HG02981 (cell line): ENCODE results near the gene DMRTB1.
"Not testable (repeated sequence)": the region's sequence is repeated elsewhere in the genome, so short reads cannot be mapped to it uniquely, and the experiment has no call there.

Experiments used
- ATAC-seq: cut with Tn5 transposase; IDR thresholded peaks from one replicate; pipeline ENCODE4 v1.9.1; 2021; ENCODE audit warnings: mild to moderate bottlenecking, moderate library complexity; ENCODE audit not compliant: unreplicated experiment

Gene DMRTB1

GRCh38 chr1:53434405-53435007 is 24.7 kb upstream of the DMRTB1 start:
- not testable (repeated sequence) for ATAC-seq

- no peak for ATAC-seq
These were observed 24.0 kb upstream of the DMRTB1 start for GRCh38 chr1:53435151-53435550.

GRCh38 chr1:53438427-53439336 is 20.5 kb upstream of the DMRTB1 start:
- no peak for ATAC-seq

GRCh38 chr1:53439337-53440207 is 19.6 kb upstream of the DMRTB1 start:
- ATAC-seq: no peak

- no peak for ATAC-seq
These were observed 18.6 kb upstream of the DMRTB1 start for GRCh38 chr1:53440633-53441032.

- ATAC-seq: no peak
These were observed 16.9 kb upstream of the DMRTB1 start for GRCh38 chr1:53442299-53442698.

- ATAC-seq: no peak
These were observed 13.1 kb upstream of the DMRTB1 start for GRCh38 chr1:53446051-53446450.

GRCh38 chr1:53447413-53447812 is 11.8 kb upstream of the DMRTB1 start:
- ATAC-seq: no peak

- no peak for ATAC-seq
These were observed 10.9 kb upstream of the DMRTB1 start for GRCh38 chr1:53448241-53448841.

GRCh38 chr1:53449021-53449420 is 10.2 kb upstream of the DMRTB1 start:
- ATAC-seq: no peak

GRCh38 chr1:53449693-53450092 is 9.5 kb upstream of the DMRTB1 start:
- ATAC-seq: no peak

GRCh38 chr1:53450225-53450624 is 9.0 kb upstream of the DMRTB1 start:
- no peak for ATAC-seq

- no peak for ATAC-seq
These were observed 5.2 kb upstream of the DMRTB1 start for GRCh38 chr1:53454019-53454418.

- no peak for ATAC-seq
These were observed 3.7 kb upstream of the DMRTB1 start for GRCh38 chr1:53455364-53455991.

GRCh38 chr1:53458634-53459033 is 565 bp upstream of the DMRTB1 start:
- ATAC-seq: no peak

GRCh38 chr1:53460211-53460634 is 1.0 kb downstream of the DMRTB1 start:
- no peak for ATAC-seq

GRCh38 chr1:53460666-53461322 is 1.6 kb downstream of the DMRTB1 start:
- no peak for ATAC-seq

- no peak for ATAC-seq
These were observed 2.3 kb downstream of the DMRTB1 start for GRCh38 chr1:53461323-53462044.

- ATAC-seq: no peak
These were observed 3.0 kb downstream of the DMRTB1 start for GRCh38 chr1:53462193-53462592.
